Activated CD4-positive, CD25-positive, alpha-beta regulatory T cell treated with anti-CD3 and anti-CD28 coated beads, Interleukin-2, amount 50 U/mL, for 16 hours (primary cell): ENCODE data around the gene MYF5.

Experiments used
- DNase-seq: peaks from one replicate; pipeline ENCODE4 v3.0.0-alpha.2; 2020; ENCODE audit warnings: low read depth, low spot score

Gene MYF5

DNA sequence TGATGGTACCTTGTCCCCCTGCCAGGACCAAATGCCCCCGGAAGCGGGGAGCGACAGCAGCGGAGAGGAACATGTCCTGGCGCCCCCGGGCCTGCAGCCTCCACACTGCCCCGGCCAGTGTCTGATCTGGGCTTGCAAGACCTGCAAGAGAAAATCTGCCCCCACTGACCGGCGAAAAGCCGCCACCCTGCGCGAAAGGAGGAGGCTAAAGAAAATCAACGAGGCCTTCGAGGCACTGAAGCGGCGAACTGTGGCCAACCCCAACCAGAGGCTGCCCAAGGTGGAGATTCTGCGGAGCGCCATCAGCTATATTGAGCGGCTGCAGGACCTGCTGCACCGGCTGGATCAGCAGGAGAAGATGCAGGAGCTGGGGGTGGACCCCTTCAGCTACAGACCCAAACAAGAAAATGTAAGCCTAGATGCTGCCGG, 8.9 kb upstream of the MYF5 start:
- DNase-seq, result no peak

DNA sequence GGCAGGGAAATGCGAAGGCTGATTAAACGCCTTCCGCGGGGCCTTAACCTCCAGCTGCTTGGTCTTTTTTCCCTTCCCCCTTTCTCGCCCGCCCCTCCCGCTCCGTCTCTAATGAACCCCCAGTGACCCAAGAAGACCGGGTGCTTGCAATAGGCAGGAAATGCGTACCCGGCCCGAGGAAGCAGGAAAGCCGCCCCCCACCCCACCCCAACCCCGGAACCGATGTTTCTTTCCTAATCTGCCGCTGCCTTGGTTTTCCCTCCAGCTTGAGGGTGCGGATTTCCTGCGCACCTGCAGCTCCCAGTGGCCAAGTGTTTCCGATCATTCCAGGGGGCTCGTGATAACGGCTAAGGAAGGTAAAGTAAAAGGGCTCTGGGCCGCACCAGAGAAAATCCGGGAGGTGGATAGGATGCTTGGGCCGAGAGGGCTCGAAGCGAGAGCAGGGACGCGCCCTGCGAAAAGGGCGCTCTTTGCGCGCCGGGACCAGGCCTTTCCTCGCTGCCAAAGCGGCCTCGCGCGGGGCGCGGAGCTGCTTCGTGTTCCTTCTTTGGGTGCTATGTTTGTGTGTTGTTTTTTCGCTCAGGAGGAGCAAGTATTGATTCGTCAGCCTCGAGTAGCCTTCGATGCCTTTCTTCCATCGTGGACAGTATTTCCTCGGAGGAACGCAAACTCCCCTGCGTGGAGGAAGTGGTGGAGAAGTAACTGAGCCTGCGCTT, 8.3 kb upstream of the MYF5 start:
- no peak for DNase-seq

DNA sequence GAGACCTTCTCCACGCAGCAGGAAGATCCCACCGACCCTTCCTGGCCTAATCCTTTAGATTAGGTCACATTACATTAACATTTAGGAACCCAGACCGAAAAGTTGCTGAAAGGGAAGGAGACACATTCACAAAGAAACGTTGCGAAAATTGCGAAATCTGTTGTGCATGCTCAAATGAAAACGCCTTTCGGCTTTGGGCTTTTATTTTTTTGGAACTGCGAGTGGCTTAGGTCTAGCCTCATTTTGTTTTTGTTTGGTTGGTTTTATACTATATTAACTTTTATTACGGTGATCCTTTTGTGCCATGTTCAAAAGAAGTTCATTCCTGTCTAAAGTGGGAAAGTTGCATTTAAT, 7.8 kb upstream of the MYF5 start:
- DNase-seq, result no peak

DNA sequence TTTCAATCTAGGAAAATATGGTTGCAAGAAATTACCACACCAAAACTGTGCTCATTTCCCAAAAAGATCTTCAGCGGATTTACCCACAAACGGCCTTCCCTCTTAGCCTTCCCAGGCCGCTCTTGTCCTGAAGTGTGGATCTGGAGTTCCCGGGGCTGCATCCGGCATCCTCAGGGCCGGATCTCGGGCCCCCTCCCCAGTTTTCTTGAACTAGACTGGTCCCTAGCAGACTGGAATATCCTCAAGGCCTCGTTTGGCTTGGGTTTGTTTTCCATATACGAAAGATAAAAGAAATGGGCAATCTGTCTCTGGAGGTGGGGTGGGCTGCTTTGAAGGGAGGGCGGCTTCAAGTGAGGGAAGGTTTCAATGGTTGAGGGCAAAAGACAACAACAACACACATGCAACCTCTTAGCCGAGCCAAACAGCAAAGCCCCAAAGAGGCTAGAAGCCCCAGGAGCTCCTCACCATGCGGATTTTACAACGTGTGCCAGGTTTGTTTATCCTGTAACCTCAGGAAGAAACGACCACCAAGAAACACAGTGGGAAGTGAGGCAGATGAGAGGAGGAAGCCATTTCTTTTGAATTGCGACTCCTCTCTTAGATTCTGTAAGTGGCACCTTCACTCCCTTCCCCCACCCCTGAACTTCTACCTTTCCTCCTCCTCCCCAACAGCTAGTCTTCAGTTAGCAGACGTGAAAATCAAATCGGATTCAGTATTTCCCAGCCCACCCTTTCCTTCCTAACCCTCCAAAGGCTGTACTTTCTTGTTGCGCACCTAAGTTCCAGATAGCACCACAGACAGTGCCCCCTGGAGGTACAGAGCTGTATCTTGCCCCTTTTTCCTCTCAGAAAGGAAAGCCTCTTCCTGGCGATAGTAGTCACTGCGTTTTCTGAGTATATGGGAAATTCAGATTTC, 6.6 kb upstream of the MYF5 start:
- no peak for DNase-seq

DNA sequence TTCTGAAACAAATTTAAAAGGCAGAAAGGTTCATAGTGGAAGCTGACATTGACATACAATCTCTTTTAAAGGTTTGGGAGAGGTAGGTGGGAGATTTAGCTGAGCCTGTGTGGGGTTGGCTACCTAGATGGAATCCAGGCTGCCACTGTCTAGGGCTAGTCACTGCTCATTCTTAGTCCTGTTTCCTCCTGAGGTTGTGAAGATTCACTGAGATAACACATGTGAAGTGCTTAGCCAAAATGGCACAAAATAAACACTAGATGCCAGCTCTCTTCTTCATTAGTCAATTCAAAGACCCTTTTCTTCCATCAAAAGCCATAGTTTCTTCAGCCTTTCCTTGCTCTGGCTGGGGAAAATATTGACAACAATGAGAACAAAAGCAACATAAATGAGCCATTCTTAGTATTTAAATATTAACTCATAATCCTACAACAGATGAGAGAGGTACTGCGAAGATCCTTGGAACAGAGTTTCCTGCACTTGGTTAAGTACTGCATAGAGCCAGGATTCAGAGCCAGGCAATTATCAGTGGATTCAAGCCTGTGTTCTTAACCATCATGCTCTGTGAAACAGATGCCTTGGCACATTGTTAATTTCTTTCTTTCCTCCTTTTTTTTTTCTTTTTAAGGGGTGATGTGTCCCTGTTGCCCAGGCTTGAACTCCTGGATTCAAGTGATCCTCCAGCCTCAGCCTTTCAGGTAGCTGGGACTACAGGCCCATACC, 5.8 kb upstream of the MYF5 start:
- no peak for DNase-seq

DNA sequence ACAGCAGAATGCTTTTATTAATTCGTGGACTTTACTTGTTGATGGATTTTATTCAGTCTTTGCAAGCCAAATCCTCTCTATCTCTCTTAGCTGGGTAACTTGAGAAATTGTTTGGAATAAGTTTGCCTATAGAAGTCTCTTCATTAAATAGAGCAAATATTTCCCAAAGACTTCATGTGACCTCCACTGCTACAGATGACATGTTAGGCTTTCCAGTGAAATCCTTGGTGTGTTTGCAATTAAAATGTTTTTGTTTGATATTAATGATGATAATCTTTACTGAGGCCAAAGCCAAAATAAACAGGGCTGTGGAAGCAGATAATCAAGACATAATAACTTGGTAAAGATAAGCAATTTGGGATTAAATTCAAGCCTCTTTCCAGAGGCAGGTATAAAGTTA, 4.8 kb upstream of the MYF5 start:
- no peak for DNase-seq

DNA sequence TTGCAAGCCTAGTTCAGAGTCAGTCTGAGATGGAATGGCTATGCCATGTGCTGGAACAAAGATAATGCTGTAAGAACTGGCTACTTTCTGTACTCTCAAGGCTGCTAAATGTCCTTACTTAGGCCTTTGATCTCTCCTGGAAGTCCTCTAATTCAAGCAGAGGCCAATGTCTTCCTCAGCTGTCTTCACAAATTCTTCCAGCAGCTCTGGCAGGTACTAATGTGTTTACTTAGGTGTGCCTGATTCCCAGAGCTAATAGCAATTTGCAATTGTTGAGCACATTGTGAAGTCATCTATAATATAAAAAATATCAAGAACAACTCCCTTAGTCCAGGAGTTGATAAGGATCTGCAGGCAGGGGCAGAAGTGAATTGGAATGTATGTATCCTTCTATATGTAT, 3.8 kb upstream of the MYF5 start:
- no peak for DNase-seq

DNA sequence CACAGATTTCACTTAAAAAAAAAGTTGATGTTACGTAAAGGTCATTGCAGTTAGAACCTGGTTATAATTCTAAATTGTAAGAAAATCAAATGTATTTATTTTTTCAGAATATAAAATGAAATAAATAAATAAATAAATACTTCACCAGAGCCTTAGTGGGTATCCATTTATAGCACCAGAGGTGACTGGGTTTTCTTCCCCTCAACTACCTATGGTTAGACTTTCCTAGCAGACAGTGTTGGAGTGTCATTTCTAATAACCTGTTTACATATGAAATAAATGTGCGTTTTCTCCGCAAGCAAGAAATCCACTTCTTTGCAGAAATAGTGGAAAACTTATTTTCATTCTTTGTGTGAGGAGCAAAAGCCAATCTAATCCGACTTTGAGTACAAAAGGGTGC, 3.3 kb upstream of the MYF5 start:
- DNase-seq, result no peak

DNA sequence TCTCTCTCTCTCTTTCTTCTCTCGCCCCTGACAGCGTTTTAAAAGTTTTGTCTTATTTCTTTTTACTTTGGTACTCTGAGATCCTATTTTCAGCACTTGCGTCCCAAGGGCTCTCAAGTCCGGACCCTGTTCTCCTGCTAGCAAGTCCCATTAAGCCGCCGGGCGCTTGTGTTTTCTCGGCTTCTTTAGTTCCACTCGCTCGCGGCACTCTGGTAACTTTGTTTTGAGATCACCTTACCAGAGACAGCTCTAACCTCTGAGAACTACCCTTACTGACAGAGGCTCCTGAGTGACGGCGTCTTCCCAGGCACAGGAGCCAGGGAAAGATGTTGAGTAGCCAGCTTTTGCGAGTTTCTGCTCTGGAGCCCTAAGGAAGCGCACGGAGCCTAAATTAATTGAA, 2.7 kb upstream of the MYF5 start:
- no peak for DNase-seq

DNA sequence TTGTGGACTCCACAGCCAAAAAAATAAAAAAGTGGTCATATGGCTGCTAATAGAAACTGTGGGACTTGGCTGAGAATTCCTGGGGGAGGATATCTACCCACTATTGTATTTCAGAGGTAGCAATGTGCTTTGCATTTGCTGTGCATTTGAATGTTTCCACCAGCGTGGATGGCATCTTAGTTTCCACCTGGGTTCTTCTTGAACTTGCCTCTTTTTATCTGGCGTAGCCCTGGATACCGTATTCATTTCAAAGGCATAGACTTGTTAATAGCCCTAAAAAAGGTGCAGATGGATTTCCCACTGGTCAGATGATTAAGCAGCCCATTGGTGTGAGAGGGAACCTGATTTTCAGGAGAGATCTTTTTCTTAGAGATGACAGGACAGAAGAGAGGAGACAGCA, 1.9 kb upstream of the MYF5 start:
- DNase-seq, result no peak

DNA sequence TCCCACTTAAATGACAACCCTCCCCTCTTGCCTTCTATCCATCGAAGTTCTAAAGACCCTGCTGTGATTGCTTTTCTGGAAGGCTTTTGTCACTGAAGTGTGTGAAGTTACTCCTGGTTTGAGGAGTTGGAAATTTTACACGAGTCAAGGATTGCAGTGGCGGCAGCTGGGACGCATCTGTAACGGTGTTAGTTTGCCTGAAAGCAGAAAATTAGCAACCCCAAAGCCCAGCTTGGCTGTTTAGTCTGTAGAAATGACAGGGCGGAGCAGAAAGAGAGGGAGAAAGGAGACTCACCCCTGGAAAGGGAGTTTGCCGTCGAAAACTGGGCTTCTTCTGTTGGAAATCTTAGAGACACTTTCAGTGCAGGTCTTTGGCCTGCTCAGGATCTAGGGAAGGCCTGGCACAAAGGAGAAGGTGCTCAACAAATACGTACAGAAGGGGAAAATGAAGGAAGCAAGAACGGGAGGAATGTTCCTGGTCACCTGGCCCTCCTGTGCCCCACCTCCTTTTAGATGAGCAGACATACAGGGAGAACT, 931 bp upstream of the MYF5 start:
- DNase-seq, result no peak

DNA sequence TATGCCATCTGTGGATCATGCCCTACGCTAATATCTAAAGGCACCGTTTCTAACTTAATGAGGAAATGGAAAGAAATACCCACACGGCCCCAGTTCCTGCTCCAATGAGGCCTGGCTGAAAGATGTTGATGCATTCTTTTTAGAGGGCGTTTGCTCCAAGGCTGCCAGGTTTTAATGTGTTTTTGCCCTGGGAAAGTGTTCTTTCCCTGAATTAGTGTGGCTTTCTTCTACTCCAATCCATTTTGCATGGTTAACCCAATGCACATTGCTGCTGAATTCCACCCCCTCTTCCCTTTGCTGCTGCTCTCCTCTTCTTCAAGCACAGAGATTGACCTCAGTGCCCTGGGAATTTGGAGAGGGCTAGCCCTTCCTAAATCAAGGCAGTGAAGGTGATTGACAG, 1.1 kb downstream of the MYF5 start:
- DNase-seq, result no peak

DNA sequence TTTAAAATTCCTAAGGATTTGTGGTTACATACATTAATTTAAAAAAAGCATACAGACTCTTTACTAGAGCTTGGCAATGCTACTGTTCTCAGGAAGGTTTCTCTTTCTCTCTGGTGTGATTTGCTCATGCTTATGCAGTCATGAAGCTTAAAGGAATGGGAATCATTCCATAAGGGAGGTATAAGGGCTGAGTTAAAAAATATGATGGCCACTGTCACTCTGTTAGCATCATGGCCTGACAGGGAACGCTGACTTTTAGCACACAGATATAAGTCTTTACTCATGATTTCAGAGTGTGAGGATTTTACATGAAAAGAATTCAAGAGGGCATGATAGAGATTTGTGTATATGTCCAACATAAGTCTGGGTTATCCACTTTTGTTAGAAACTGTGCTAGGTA, 3.8 kb downstream of the MYF5 start:
- DNase-seq, result no peak

DNA sequence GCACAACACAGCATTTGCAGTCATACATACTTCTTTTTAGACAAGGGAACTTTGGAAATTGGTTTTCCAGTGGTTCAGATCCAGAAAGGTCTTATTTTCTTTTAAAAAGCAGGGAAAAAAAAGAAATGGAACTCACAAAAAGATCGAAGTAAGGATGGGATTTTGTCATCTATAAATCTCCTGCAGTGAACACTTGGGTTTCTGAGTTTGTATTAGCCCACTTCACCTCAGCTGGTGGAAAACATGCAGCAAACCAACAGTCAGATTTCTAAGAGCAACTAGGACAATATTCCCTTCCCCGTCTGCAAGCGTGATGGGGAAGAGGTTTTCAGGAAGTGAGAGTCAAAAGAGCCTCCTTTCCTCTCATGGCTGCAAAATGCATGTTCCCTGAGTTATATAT, 4.6 kb downstream of the MYF5 start:
- no peak for DNase-seq

DNA sequence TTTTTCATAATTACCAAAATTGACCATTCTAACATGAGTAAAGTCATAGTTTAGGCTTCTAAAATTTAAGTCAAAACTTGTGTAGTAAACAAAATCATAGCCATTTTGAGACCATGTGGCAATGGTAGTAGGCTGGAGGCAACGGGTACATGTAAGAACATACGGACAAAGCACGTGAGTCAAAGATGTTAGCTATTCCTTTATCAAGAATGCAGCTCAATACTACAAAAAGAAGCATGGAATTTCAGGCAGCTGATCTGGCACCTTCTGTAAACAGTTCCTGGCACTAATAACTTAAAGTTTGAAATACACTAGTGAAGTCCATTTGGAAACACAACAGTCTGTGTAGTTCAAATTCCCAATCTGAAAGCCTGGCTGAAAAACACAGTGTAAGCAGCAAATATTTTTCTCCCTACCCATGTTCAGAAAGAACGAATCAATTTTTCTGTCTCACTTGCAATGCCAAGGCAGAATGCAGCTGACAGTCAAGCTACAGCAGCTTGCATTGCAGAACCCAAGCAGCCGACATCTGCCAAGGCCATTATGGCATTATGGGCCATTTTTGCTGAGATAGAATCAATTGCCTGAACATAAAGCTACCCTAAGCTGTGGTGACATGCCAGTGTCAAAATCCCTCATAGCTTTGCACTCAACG, 29.3 kb downstream of the MYF5 start:
- DNase-seq, result no peak

DNA sequence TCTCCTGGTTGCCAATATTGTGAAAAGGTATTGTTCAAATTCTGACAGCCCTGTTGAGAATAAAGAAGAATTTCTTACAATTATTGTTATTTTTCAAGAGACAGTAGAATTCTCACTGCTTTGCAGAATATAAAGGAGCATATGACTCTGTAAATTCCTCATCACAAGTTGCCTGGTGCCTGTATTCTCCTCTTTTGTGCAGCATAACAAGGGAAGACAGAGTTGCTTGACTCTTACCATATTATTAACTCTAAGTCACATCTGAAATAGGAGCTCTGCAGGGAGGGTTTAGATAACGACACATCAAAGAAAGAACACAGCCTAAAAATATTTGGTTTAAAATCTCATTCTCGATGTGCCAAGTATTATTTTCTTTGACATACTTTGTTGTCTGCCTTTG, 31.1 kb downstream of the MYF5 start:
- no peak for DNase-seq

DNA sequence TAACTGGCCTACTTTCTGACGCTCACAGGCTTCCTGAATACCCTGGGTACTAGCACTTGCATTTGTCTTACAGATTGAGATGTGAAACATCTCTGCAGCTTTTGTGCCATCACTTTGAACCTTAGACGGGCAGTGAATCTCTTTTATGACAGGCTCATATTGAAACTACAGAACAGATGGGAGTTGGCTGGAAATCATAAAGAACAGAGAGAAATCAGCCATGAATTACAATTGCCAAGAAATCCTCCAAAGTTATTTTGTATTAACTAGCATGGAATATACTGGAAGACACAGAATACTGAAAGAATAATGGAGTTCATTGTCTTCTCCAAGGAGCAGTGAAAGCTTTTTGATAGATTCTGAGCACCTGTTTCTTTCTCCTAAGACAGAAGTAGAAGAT, 32.7 kb downstream of the MYF5 start:
- DNase-seq, result no peak

DNA sequence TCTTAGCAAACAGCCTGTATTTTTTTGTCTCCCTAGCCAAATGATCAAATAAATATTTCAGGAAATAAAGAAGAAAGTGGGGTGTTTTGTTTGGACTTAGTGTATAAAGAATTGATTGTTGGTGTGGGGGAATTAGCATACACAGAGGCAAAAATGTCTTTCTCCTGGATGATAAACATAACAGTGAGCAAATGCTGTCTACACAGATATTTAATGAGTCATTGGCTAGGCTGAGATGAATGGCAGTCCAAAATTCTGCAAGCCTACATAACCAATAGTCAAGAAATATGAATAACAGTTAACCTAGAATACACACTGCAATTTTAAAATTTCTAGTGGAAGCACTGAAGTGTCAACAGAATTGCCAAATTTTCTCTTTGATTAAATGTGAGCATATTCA, 35.8 kb downstream of the MYF5 start:
- no peak for DNase-seq

DNA sequence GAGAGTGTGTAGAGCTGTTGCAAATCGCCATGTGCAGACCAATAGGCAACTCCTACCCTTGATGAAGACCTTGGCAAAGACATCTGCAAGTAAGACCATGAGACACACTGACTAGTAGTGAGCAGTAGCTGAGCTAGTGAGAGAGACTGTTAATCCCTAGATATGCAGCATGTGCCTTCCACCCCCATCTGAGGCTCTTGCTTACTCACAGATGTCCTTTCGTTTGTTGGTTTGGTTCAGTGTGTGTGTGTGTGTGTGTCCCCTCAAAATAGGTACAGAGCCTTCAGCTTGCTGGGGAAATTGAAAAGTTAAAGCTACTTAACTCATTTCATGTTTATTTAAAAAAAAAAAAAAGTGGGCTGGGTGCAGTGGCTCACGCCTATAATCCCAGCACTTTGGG, 37.6 kb downstream of the MYF5 start:
- DNase-seq, result no peak

DNA sequence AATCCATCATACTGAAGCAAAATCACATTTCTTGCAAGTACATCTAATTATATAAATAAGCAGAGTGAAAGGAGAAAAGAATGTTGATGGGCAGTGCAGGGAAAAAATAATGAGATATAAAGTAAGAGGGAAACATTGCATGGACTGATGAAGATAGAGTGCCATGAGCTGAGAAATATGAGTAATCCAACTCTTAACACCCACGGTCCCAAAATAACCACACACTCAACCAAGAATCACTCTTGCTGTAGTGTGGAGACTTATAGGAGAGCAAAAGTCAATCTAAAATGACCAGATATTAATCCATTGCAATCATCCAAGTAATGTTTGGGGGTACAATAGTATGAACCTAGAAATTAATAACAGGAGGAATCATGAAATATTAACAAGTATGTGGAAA, 40.2 kb downstream of the MYF5 start:
- no peak for DNase-seq

DNA sequence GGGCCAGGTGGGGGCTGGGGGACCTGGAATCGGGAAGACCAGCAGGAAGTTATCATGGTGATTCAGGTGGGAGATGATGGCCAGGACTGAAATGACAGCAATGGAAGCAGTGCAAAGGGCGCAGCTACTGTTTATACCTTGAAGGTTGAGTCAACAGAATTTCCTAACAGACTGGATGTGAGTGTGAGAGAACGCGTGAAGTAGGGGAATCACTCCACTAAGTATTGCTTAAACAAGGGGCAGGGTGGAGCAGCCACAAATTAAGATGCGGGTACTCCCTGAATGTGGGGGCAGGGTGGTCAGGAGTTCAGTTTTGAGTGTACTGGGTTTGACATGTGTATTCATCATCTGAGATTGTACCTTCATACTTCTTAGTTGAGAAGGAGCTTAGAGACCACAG, 45.1 kb downstream of the MYF5 start:
- DNase-seq, result no peak

DNA sequence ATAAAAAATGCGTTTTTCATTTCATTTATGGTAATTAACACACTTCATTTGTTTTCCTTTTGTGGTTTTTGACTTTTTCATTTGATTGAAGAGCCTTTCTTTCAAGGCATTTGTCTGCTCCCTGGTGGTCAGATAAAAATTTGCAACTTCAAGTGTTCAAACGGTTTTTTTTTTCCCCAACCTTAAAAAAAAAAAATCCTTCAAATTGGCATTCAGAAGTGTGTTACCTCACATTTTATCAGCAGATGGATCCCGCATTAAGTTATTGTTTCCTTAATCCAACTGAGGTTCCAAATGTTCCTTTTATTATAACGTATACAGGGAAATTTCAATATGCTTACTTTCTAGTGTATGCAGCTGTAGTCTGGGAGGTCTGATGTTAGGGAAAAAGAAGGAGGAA, 47.2 kb downstream of the MYF5 start:
- no peak for DNase-seq
